Panc1 (cell line): ENCODE measurements around the gene UBE2E2. TPM values are rescaled to one million over a fixed set of nuclear protein-coding genes. Genes with fewer than 3 reads are reported as not detected.
A peak's percentile ranks its signal among the peaks of the same experiment; 100 is the strongest.

Experiments
- ATAC-seq: fragments of 200-7000 bp; cut with Tn5 transposase; 2 replicates; pipeline ENCODE4 v1.9.1; 2020; ENCODE audit warnings: mild to moderate bottlenecking, moderate library complexity
- Bru-seq: library from RNA; stranded (reverse); fragments of 400-500 nt; gene quantifications from one replicate; lab custom pipeline; 2021; lab: Mats Ljungman, UMichigan
- BruChase-seq, 2 experiments: library from RNA; stranded (reverse); fragments of 400-500 nt; gene quantifications; one replicate each; lab custom pipeline; 2021; lab: Mats Ljungman, UMichigan
- BruUV-seq: library from RNA; stranded (reverse); fragments of 400-500 nt; replicated peaks from 2 replicates; lab custom pipeline; 2021; lab: Mats Ljungman, UMichigan
- CTCF ChIA-PET: fragments of 300-600 bp; sonication (Branson Sonifier 250); formaldehyde crosslinking; loops from one replicate; lab custom pipeline; 2022; ENCODE audit warnings: antibody characterized with exemption; lab: Charles Lee
- POLR2A ChIA-PET: fragments of 300-600 bp; sonication (Branson Sonifier 250); formaldehyde crosslinking; loops from one replicate; lab custom pipeline; 2022; ENCODE audit warnings: antibody characterized with exemption; lab: Charles Lee
- DNase-seq: peaks from one replicate; pipeline ENCODE4 v3.0.0-alpha.2; 2010; ENCODE audit warnings: low read depth, low spot score
- H3K27ac ChIP-seq: 2 replicates; pipeline ENCODE4 v1.5.1; 2011; ENCODE audit warnings: mild to moderate bottlenecking, low read length, inconsistent platforms
- H3K27me3 ChIP-seq: fragments of 200-500 bp; sonication (Bioruptor generic); 2 replicates; pipeline ENCODE4 v1.6.0; 2014; ENCODE audit warnings: low read length, inconsistent platforms; ENCODE audit not compliant: control insufficient read depth, insufficient read depth
- H3K36me3 ChIP-seq: fragments of 200-500 bp; sonication (Bioruptor generic); 2 replicates; pipeline ENCODE4 v1.5.1; 2014; ENCODE audit warnings: inconsistent platforms, mild to moderate bottlenecking, low read length, moderate library complexity; ENCODE audit not compliant: control insufficient read depth, insufficient read depth
- H3K4me1 ChIP-seq: 2 replicates; pipeline ENCODE4 v1.5.1; 2011; ENCODE audit warnings: inconsistent platforms, mild to moderate bottlenecking, low read length, moderate library complexity; ENCODE audit not compliant: control insufficient read depth, insufficient read depth
- H3K4me3 ChIP-seq, 2 experiments: 2 replicates each; pipeline ENCODE4 v1.5.1; 2011 to 2012; ENCODE audit warnings: low read depth in 2 of 2, low read length in 2 of 2, mild to moderate bottlenecking in 2 of 2, inconsistent platforms in 1 of 2, moderate library complexity in 1 of 2
- H3K9me3 ChIP-seq: fragments of 200-500 bp; sonication (Bioruptor generic); 2 replicates; pipeline ENCODE4 v1.5.1; 2014; ENCODE audit warnings: low read depth, mild to moderate bottlenecking, inconsistent platforms, low read length, moderate library complexity; ENCODE audit not compliant: control insufficient read depth, insufficient read depth
- CTCF ChIP-seq: fragments of 450-650 bp; IDR thresholded peaks from 2 replicates; pipeline ENCODE4 v1.5.1; 2017; ENCODE audit warnings: mild to moderate bottlenecking
- POLR2AphosphoS5 ChIP-seq: IDR thresholded peaks from 2 replicates; pipeline ENCODE4 v1.6.1; 2012; ENCODE audit warnings: mild to moderate bottlenecking, low read depth, low read length, moderate library complexity
- REST ChIP-seq, 2 experiments: IDR thresholded peaks; 2 replicates each; pipeline ENCODE4 v1.6.1; 2011 to 2012; ENCODE audit warnings: low read depth in 2 of 2, control low read depth in 1 of 2, low read length in 1 of 2, mild to moderate bottlenecking in 1 of 2, moderate library complexity in 1 of 2; ENCODE audit not compliant: insufficient read depth in 1 of 2
- SIN3A ChIP-seq: IDR thresholded peaks from 2 replicates; pipeline ENCODE4 v1.6.1; 2012; ENCODE audit warnings: low read depth, mild to moderate bottlenecking, low read length, moderate library complexity, borderline replicate concordance; ENCODE audit not compliant: insufficient read depth
- TCF7L2 ChIP-seq: IDR thresholded peaks from 2 replicates; pipeline ENCODE4 v1.6.1; 2011; ENCODE audit warnings: mild to moderate bottlenecking, low read depth, low read length, inconsistent platforms
- in situ Hi-C: cut with HindIII; loops from 2 replicates; pipeline ENCODE4 v1.10.0; 2016; ENCODE audit warnings: low sequenced_read_pairs, low pct_unique_long_range_greater_than_20kb
- intact Hi-C: fragments of 100-400 bp; cut with micrococcal nuclease; formaldehyde crosslinking; loops from one replicate; pipeline ENCODE4 v1.10.0; 2022; ENCODE audit not compliant: unreplicated experiment
- long read RNA-seq: library from polyadenylated mRNA; unstranded; transcript quantifications from one replicate; pipeline ENCODE4 v2.0.0, GENCODE V29; 2021; ENCODE audit not compliant: unreplicated experiment
- polyA plus RNA-seq: library from polyadenylated mRNA; unstranded; fragments of >200 nt; gene quantifications from one replicate; pipeline ENCODE4 v1.2.1, GENCODE V29; 2012; ENCODE audit warnings: missing spikeins; ENCODE audit not compliant: insufficient read length
- total RNA-seq: library from RNA; stranded (reverse); gene quantifications from one replicate; pipeline ENCODE4 v1.2.1, GENCODE V29; 2021; ENCODE audit not compliant: unreplicated experiment

The UBE2E2 gene
- total RNA-seq (38.2 TPM), Bru-seq, nascent RNA (percentile 79 among the genes with signal in this experiment), BruChase-seq, experiment 1, labeled RNA remaining after a 2-hour chase (percentile 78 among the genes with signal in this experiment), BruChase-seq, experiment 2, labeled RNA remaining after a 6-hour chase (percentile 70 among the genes with signal in this experiment)
- polyA plus RNA-seq: 23.0 TPM
- long read RNA-seq, partial matches to known transcripts: 2 of 10 reads
- long read RNA-seq, other reads (novel, unspliced or antisense): 8 of 10 reads

- peak within 1 kb of the TSS; percentile 71 for H3K27ac ChIP-seq
- POLR2A ChIA-PET: no interaction called here
- in situ Hi-C loops (no loop called here), intact Hi-C loops (no loop called here)
- H3K36me3 ChIP-seq: no peaks in the 10 kb centered on the region; the same call in 1 of the 2 replicates
- no peaks in the 10 kb centered on the region for H3K27me3 ChIP-seq
- peak within 1 kb of the TSS; percentile 86 to 87 for H3K4me3 ChIP-seq
- H3K4me1 ChIP-seq: peaks cover 10% of the 10 kb centered on the region
- no TSS peak for BruUV-seq
- CTCF ChIA-PET: interaction anchor here (0.7 kb wide), 1 partner anchor 100 kb away, joined by 3 read pairs; no protein-coding TSS in a partner anchor
- TF ChIP-seq REST (IDR thresholded peaks at IDR 0.05; ENCODE audit: insufficient read depth in 1 of 2, low read depth in 2 of 2, low read length in 1 of 2): no peak
- no peak for TF ChIP-seq SIN3A
- no peak for TF ChIP-seq POLR2AphosphoS5
- ATAC-seq (peak; percentile 90), DNase-seq (no peak)
- H3K9me3 ChIP-seq: no peaks in the 10 kb centered on the region
Observed at GRCh38 chr3:23202921-23203707, at the start of gene UBE2E2. UBE2E2 (plus strand) TSS chr3:23203327.

GRCh38 chr3:23153436-23153835 lies 49.7 kb upstream of the UBE2E2 start:
- intact Hi-C loops: no loop called here
- ChIA-PET POLR2A (no interaction called here), CTCF (no interaction called here)
- in situ Hi-C loops: no loop called here
- no peaks in the 10 kb centered on the region for H3K4me1 ChIP-seq
- no peak overlapping the region for H3K4me3 ChIP-seq
- no peak overlapping the region for H3K27ac ChIP-seq
- H3K9me3 ChIP-seq: no peaks in the 10 kb centered on the region
- BruUV-seq: no TSS peak
- ATAC-seq (no peak), DNase-seq (no peak)
- H3K36me3 ChIP-seq: no peaks in the 10 kb centered on the region
- TF ChIP-seq CTCF (no peak), POLR2AphosphoS5 (no peak), TCF7L2 (no peak), REST (IDR thresholded peaks at IDR 0.05; ENCODE audit: insufficient read depth in 1 of 2, low read depth in 2 of 2, low read length in 1 of 2) (no peak), SIN3A (no peak)
- peaks cover 3% of the 10 kb centered on the region for H3K27me3 ChIP-seq
